Trophoblast cell (in vitro differentiated cells and primary cell): ENCODE measurements around the gene TAP2.

ENCODE experiments used
- DNase-seq, 2 donors: peaks; one replicate each; pipeline ENCODE4 v3.0.0-alpha.2; 2016
- H2AFZ ChIP-seq: 2 replicates; pipeline ENCODE4 v1.6.1; 2013; ENCODE audit warnings: low read length, moderate library complexity, mild to moderate bottlenecking; ENCODE audit not compliant: insufficient read depth, poor library complexity
- H2AK5ac ChIP-seq: 2 replicates; pipeline ENCODE4 v1.6.1; 2013; ENCODE audit warnings: mild to moderate bottlenecking, low read length
- H2BK120ac ChIP-seq: 2 replicates; pipeline ENCODE4 v1.6.1; 2013; ENCODE audit warnings: low read length, mild to moderate bottlenecking, moderate library complexity; ENCODE audit not compliant: insufficient read depth, poor library complexity
- H2BK12ac ChIP-seq: 2 replicates; pipeline ENCODE4 v1.6.1; 2013; ENCODE audit warnings: mild to moderate bottlenecking, low read length, moderate library complexity
- H2BK5ac ChIP-seq: 2 replicates; pipeline ENCODE4 v1.6.1; 2013; ENCODE audit warnings: low read length, low read depth, moderate library complexity, mild to moderate bottlenecking; ENCODE audit not compliant: poor library complexity
- H3K14ac ChIP-seq: 2 replicates; pipeline ENCODE4 v1.6.1; 2013; ENCODE audit warnings: mild to moderate bottlenecking, low read length
- H3K18ac ChIP-seq: 2 replicates; pipeline ENCODE4 v1.6.1; 2013; ENCODE audit warnings: mild to moderate bottlenecking, low read length
- H3K23ac ChIP-seq: 2 replicates; pipeline ENCODE4 v1.6.1; 2013; ENCODE audit warnings: low read length
- H3K27ac ChIP-seq: 2 replicates; pipeline ENCODE4 v1.5.1; 2013; ENCODE audit warnings: low read depth, mild to moderate bottlenecking, inconsistent platforms, low read length, moderate library complexity
- H3K27me3 ChIP-seq: 2 replicates; pipeline ENCODE4 v1.6.1; 2013; ENCODE audit warnings: inconsistent platforms, mild to moderate bottlenecking, low read length, moderate library complexity; ENCODE audit not compliant: insufficient read depth
- H3K36me3 ChIP-seq, 2 experiments: 1 replicate in 1 of 2; 2 replicates in 1 of 2; pipeline ENCODE4 v1.6.1; 2013; ENCODE audit warnings: low read length in 2 of 2, mild to moderate bottlenecking in 2 of 2, moderate library complexity in 1 of 2; ENCODE audit not compliant: insufficient read depth in 2 of 2, control insufficient read depth in 1 of 2
- H3K4ac ChIP-seq: 2 replicates; pipeline ENCODE4 v1.6.1; 2013; ENCODE audit warnings: low read depth, mild to moderate bottlenecking, low read length, moderate library complexity
- H3K4me1 ChIP-seq, 2 experiments: 1 replicate in 1 of 2; 2 replicates in 1 of 2; pipeline ENCODE4 v1.6.1; 2013; ENCODE audit warnings: low read length in 2 of 2, mild to moderate bottlenecking in 2 of 2, moderate library complexity in 1 of 2; ENCODE audit not compliant: insufficient read depth in 2 of 2, control insufficient read depth in 1 of 2
- H3K4me2 ChIP-seq: 2 replicates; pipeline ENCODE4 v1.6.1; 2013; ENCODE audit warnings: inconsistent platforms, mild to moderate bottlenecking, low read length, moderate library complexity
- H3K4me3 ChIP-seq: 2 replicates; pipeline ENCODE4 v1.5.1; 2013; ENCODE audit warnings: mild to moderate bottlenecking, low read depth, low read length, inconsistent platforms
- H3K79me1 ChIP-seq: one replicate; pipeline ENCODE4 v1.6.1; 2013; ENCODE audit warnings: low read length
- H3K79me2 ChIP-seq: 2 replicates; pipeline ENCODE4 v1.6.1; 2013; ENCODE audit warnings: low read length, mild to moderate bottlenecking; ENCODE audit not compliant: control insufficient read depth, insufficient read depth, poor library complexity
- H3K9ac ChIP-seq: 2 replicates; pipeline ENCODE4 v1.6.1; 2013; ENCODE audit warnings: mild to moderate bottlenecking, low read length
- H3K9me3 ChIP-seq: 2 replicates; pipeline ENCODE4 v1.6.1; 2013; ENCODE audit warnings: low read depth, mild to moderate bottlenecking, control low read depth, inconsistent platforms, low read length; ENCODE audit not compliant: insufficient read depth
- H4K12ac ChIP-seq: 2 replicates; pipeline ENCODE4 v1.6.1; 2013; ENCODE audit warnings: low read depth, mild to moderate bottlenecking, low read length, moderate library complexity
- H4K8ac ChIP-seq: 2 replicates; pipeline ENCODE4 v1.6.1; 2013; ENCODE audit warnings: low read depth, mild to moderate bottlenecking, low read length, moderate library complexity
- H4K91ac ChIP-seq: one replicate; pipeline ENCODE4 v1.6.1; 2013; ENCODE audit warnings: low read depth, mild to moderate bottlenecking, low read length, moderate library complexity
- WGBS: extraction: QIAGEN DNeasy Blood & Tissue Kit; methylation state at CpG from one replicate; pipeline ENCODE4 v1.1.7; 2013; ENCODE audit warnings: missing lambda C conversion rate; ENCODE audit not compliant: insufficient read length, insufficient coverage; ENCODE audit errors: extremely low coverage; 5-methylcytosine and 5-hydroxymethylcytosine counted together

The TAP2 gene

DNA sequence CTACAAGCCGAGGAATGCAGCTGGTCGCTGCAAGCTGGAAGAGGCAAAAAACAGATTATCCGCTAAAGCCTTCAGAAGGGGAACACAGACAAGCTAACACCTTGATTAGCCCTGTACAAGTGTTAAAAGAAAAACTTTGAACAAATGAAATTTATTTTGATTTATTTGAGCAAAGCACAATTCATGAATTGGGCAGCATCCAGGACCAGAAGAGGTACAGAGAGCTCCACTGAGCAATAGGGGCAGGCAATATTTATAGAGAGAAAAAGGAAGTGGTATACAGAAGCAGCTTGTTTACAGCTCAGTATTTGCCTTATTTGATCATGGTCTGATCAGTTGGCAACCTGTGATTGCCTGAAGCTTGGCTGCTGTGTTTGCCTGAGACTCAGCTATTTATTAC, 39.4 kb downstream of the TAP2 start:
- H3K23ac ChIP-seq, result no peak overlapping the region
- no peak overlapping the region for H2AFZ ChIP-seq
- no peaks in the 10 kb centered on the region for H3K36me3 ChIP-seq
- H2BK5ac ChIP-seq, result no peak overlapping the region
- H4K91ac ChIP-seq, result no peak overlapping the region
- no peaks in the 10 kb centered on the region for H3K27me3 ChIP-seq
- no peak for DNase-seq
- no peak overlapping the region for H3K18ac ChIP-seq
- no peak overlapping the region for H3K14ac ChIP-seq
- no peak overlapping the region for H3K4ac ChIP-seq
- H3K9ac ChIP-seq, result no peak overlapping the region
- H4K12ac ChIP-seq, result no peak overlapping the region
- peaks cover 0 to 7% of the 10 kb centered on the region in 2 experiments for H3K4me1 ChIP-seq
- H2AK5ac ChIP-seq, result no peak overlapping the region
- H3K27ac ChIP-seq, result no peak overlapping the region
- no peak overlapping the region for H4K8ac ChIP-seq
- H3K9me3 ChIP-seq, result no peaks in the 10 kb centered on the region
- H2BK120ac ChIP-seq, result no peak overlapping the region
- no peaks in the 10 kb centered on the region for H3K79me1 ChIP-seq
- no peak overlapping the region for H2BK12ac ChIP-seq
- no peaks in the 10 kb centered on the region for H3K79me2 ChIP-seq
- no peak overlapping the region for H3K4me2 ChIP-seq
- WGBS, result no CpG with 5 or more reads among the region's 3 CpGs
- no peak overlapping the region for H3K4me3 ChIP-seq

DNA sequence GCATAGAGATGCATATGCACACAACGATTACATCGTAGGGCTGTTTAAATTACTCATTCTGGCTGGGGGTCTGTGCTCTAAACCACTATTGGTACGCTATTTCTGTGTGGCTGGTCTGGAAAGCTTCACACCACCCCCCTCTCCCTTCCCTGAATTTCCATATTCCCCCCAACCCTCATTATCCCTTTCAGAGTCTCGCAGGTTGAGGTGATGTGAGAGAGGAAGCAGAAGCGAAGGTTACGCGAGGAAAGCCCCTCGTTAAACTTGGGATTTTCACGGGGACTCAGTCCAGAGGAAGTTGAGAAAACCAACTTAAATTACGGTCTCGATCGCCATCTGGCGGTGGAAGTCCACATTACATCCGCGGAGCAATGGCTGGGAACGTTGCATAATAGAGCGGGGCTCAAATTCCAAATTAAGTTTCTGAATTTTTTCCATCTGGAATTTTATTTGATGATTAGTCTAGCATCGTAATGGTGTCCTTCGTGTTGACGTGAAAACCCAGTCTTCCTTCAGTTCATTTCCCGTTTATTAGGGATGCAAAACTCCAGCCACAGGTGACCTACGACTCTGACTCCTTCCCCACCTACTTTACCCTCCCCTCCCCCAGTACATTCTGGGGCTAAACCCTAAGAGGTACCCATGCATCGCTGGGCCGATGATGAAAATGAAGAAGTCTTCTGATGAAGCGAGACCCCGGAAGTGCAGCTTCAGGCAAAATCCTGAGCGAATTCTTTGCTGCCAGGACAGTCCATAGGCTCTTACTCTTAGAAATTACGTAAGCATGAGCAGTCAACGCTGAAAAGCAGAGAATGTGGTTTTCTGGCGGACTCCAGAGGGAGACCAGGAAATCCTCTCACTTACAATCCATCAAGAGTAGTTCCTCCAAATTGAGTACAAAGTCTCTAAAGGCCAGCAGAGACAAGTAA, 41.4 kb downstream of the TAP2 start:
- Histone ChIP-seq H3K14ac (no peak overlapping the region), H3K79me1 (no peaks in the 10 kb centered on the region), H3K4me3 (no peak overlapping the region), H3K23ac (no peak overlapping the region), H2AFZ (no peak overlapping the region), H2BK12ac (no peak overlapping the region), H2BK120ac (no peak overlapping the region), H3K79me2 (no peaks in the 10 kb centered on the region), H4K8ac (peak overlapping the region; percentile 18), H3K27ac (no peak overlapping the region), H3K4me1 (peaks cover 0 to 7% of the 10 kb centered on the region in 2 experiments), H3K9ac (no peak overlapping the region), H4K12ac (no peak overlapping the region), H3K27me3 (no peaks in the 10 kb centered on the region), H2BK5ac (no peak overlapping the region), H3K4me2 (peak overlapping the region; percentile 45), H4K91ac (no peak overlapping the region), H3K4ac (no peak overlapping the region), H2AK5ac (no peak overlapping the region), H3K36me3 (no peaks in the 10 kb centered on the region), H3K18ac (no peak overlapping the region), H3K9me3 (no peaks in the 10 kb centered on the region)
- DNase-seq, result peak; percentile 70 to 93
- no CpG with 5 or more reads among the region's 30 CpGs for WGBS

DNA sequence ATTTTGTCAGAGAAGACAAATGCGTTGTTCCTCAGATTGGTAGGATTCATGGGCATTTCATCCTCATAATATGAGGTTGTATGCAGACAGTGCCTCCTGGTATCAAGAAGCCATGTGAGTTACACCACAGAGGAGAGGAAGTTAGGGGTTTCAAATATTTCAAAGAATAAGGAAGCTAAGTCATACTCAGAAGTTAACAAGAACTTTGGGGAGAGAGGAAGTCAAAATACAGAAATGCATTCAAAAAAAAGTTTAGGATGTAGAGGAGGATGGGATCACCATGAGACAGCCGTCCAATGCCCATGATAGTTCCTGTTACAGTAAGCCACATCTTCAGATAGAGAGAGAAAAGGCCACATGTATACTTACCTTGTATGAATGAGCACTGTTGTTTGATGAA, 44.0 kb downstream of the TAP2 start:
- Histone ChIP-seq H3K79me1 (no peaks in the 10 kb centered on the region), H2AFZ (no peak overlapping the region), H2AK5ac (no peak overlapping the region), H2BK12ac (no peak overlapping the region), H3K36me3 (no peaks in the 10 kb centered on the region), H3K4ac (no peak overlapping the region), H3K4me2 (no peak overlapping the region), H3K18ac (no peak overlapping the region), H4K91ac (no peak overlapping the region), H3K9ac (no peak overlapping the region), H3K23ac (no peak overlapping the region), H2BK5ac (no peak overlapping the region), H3K27ac (no peak overlapping the region), H4K8ac (no peak overlapping the region), H3K14ac (no peak overlapping the region), H3K9me3 (no peaks in the 10 kb centered on the region), H3K79me2 (no peaks in the 10 kb centered on the region), H3K4me3 (no peak overlapping the region), H4K12ac (no peak overlapping the region), H3K27me3 (no peaks in the 10 kb centered on the region), H3K4me1 (peaks cover 0 to 7% of the 10 kb centered on the region in 2 experiments), H2BK120ac (no peak overlapping the region)
- no CpG with 5 or more reads among the region's 2 CpGs for WGBS
- DNase-seq, result no peak

DNA sequence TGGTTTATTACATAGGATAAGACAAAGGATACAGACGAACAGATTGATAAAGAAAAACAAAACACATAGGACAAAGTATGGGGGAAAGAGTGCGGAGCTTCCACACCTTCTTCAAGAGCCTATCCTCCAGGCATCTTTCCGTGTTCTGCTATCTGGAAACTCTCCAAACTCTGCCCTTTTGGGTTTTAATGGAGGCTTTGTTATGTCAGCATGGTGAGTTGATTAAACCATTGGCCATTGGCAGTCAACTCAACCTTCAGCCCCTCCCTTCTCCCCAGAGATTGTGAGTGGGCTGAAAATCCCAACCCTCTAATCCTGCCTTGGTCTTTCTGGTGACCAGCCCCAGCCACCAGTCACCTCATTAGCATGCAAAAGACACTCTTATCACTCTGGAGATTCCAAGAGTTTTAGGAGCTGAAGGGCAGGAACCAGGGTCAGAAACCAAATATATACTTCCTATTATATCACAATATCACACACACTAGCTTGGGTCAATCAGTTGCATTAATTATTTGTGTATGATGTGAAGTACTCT, 45.6 kb downstream of the TAP2 start:
- Histone ChIP-seq H2AFZ (no peak overlapping the region), H3K18ac (no peak overlapping the region), H2AK5ac (no peak overlapping the region), H3K14ac (no peak overlapping the region), H4K8ac (no peak overlapping the region), H3K4ac (no peak overlapping the region), H3K27me3 (no peaks in the 10 kb centered on the region), H3K36me3 (no peaks in the 10 kb centered on the region), H3K27ac (no peak overlapping the region), H3K9me3 (no peaks in the 10 kb centered on the region), H4K91ac (no peak overlapping the region), H3K23ac (no peak overlapping the region), H3K4me1 (peaks cover 0 to 7% of the 10 kb centered on the region in 2 experiments), H3K9ac (no peak overlapping the region), H2BK12ac (no peak overlapping the region), H3K79me1 (no peaks in the 10 kb centered on the region), H3K4me2 (no peak overlapping the region), H3K79me2 (no peaks in the 10 kb centered on the region), H2BK120ac (no peak overlapping the region), H4K12ac (no peak overlapping the region), H2BK5ac (no peak overlapping the region), H3K4me3 (no peak overlapping the region)
- no CpG with 5 or more reads among the region's 3 CpGs for WGBS
- no peak for DNase-seq
